ENCODE data around the gene ZNF214. TPM values are rescaled to one million over a fixed set of nuclear protein-coding genes. Genes with fewer than 3 reads are reported as not detected.

Gene ZNF214
- 17.9 TPM for total RNA-seq

GRCh38 chr11:7020183-7020917 is at the start of gene ZNF214, which contains the start of gene NLRP14:
Gene ZNF214 (minus strand): TSS chr11:7020346. CDS start chr11:7002835, 17,511 bp downstream.
Gene NLRP14 (plus strand): TSS chr11:7020479. CDS start chr11:7038587, 18,108 bp downstream.
- DNase-seq = peak; percentile 85

- DNase-seq = no peak
Measured at GRCh38 chr11:7062534-7062933, 42.4 kb upstream of the ZNF214 start.

DNA sequence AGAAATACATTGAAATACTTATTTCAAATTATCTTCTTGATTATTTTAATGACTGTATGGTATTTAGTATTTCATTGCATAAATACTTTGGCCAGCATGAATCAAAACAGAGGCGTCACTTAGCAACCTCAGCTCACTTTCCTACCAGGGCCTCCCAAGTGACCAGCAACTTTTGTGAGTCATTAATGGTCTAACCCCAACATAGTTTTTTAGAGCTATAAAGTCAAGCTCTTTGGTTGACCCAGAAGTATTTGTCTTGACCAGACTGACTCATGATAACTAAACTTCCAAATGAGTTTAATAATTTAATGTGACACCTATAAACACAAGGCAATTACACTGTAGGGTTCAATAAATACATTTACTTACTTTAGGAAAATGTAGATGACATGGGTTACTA is 40.7 kb upstream of the ZNF214 start:
- DNase-seq = no peak

GRCh38 chr11:7057641-7058040 is 37.5 kb upstream of the ZNF214 start:
- DNase-seq = no peak

GRCh38 chr11:7056828-7057513 is 36.8 kb upstream of the ZNF214 start:
- DNase-seq = no peak

GRCh38 chr11:7050191-7050590 is 30.0 kb upstream of the ZNF214 start:
- DNase-seq = no peak

- no peak for DNase-seq
Measured at GRCh38 chr11:7046474-7047175, 26.5 kb upstream of the ZNF214 start.

DNA sequence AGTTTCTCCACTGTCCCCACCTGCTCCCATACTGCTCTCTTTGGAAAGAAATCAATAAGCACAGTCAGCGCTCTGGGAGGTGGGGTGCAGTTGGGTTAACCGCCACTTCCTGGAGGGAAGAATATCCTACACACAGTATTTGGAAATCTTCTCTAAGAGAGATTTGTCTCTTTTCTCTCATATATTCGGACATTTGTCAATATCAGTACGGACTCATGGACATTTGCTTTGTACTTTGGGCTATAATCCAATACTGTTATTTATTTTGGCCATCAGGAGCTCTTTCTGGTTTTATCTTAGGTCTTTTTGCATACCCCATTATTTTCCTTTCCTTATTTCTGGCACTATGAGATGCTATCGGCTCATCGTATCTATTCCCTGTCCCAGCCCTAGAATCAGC is 13.9 kb upstream of the ZNF214 start:
- no peak for DNase-seq

- no peak for DNase-seq
Measured at GRCh38 chr11:7032692-7033091, 12.5 kb upstream of the ZNF214 start.

DNA sequence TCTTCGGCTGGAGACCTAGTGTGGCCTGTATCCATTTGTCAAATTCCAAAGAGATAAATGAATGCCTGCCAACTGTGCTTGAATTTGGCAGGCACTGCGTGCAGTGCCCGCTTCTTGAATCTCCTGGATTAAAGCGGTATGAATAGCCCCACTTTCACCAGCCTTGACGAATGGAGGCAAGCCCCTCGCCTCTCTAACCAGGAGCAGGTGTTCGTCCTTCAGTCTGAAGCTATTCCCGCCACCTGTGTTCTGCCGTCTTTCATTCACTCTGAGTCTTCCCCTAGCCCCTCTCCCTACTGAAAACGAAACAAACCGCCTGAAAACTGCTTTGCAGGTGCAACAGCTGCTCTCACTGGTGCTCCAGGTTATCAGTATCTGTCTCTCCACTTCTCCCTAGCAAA is 11.3 kb upstream of the ZNF214 start:
- no peak for DNase-seq

- DNase-seq = no peak
Measured at GRCh38 chr11:7030836-7031235, 10.7 kb upstream of the ZNF214 start.

DNA sequence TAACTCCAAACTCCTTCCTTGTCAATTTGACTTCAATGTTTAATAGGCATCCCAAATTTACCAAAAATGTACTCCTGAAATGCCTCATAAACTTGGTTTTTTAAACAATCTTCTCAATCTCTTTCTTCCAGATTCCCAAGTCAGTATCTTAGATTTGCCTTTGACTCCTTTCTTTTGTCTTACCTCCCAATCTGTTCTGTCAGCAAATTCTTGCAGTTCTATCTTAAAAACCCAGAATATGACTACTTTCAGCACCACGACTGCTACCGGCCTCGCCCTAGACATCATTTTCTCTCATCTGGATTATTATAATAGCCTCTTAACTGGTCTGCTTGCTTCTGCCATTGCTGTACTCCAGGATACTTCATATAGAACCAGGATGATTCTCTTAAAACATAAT is 8.0 kb upstream of the ZNF214 start:
- DNase-seq = no peak

DNA sequence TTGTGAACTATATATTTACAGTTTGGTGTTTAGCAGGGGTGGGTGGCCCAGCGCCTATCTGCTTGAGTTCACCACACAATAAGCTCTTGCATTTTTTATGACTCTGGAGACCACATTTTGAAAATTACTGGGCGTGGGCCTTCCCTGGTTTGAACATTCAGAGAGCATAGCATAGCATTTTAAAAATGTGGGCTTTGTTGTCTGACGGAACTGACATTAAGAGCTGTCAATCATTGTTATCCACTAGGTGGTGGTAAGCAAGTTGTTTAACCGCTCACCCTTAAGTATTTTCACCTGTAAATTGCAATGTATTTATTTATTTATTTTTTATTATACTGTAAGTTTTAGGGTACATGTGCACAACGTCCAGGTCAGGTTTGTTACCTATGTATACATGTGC is 1.2 kb upstream of the ZNF214 start:
- DNase-seq = no peak

DNA sequence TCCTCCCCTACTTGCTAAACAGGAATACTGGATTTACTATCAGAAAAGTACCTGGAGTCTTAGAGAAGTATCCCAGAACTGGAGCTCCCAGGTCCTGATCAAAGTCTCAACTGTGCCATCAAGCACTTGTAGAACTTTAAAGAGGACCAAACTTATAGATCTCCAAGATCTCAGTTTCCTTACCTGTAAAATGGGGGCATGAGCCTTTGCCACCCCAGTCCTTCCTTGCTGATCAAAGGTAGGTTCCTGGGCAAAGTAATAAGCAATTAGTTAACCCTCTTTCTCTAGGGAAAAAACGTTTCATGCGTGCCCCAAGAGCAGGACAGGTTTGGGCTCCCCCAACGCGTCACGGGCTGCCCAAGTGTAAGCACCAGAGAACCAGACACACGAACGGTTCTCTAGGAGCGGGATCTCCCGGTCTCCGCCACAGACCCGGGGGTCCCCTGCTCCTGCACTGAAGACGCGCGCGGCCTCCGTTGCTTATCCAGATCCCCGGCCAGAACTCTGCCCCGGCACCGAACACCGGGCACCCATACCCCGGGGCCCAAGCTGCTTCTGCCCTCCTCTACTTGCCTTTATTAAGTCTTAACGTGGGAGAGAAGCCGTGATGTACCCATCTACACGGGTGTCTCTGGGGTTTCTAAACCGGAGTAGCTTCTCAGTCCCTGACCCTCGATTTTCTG is 505 bp downstream of the ZNF214 start:
- DNase-seq = no peak

DNA sequence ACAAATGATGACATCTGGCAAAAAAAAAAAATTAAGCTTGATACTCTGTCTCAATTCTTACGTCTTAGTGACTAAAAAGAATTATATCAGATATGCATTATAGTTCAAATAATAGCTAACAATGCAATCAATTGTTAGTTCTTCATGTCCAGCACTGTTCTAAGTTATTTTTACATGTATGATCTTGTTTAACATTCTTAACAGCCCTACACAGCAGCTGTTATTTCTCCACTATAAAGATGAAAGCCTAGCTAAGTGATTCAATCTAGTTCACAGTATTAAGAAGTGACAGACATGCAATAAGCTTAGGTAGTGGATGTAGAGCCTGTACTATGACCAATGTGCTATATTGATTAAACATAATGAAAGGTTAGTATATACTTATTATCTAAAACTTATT is 4.1 kb downstream of the ZNF214 start:
- no peak for DNase-seq

DNA sequence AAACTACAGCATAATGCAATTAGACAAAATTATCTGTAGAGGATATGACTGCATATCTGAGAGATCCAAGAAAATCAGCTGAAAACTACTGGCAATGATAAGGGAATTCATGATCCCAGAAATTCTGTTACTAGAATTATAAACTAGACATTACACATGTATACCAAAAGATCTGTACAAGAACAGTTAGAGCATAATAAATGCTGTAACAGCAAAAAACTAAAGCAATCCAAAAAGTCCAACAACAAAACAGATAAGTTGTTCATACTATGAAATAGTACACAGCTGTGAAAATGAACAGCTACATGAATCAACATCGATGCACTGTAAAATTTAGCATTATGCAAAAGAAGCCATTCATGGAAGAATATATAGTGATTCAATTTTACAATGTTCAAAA is 6.0 kb downstream of the ZNF214 start:
- DNase-seq = no peak

GRCh38 chr11:7004482-7004881 is 15.7 kb downstream of the ZNF214 start:
- no peak for DNase-seq

DNA sequence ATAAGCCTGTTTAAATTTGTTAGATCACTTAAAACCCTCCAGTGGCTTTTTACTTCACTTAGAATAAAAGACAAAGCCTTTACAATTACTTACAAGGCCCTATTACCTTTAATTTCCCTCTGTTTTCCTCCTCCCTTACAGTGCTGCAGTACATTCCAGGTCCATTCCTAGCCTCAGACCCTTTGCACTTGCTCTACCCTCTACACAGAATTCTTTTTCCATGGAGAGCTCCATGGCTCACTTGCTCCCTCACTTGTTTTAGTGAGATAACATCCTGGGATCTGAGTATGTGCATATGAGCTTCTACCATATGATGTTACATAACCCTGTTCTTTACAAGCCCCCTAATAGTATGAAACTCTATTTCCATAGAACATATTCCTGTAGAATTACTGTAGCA is 24.4 kb downstream of the ZNF214 start:
- no peak for DNase-seq

GRCh38 chr11:6992457-6993417 is 27.4 kb downstream of the ZNF214 start:
- no peak for DNase-seq

DNA sequence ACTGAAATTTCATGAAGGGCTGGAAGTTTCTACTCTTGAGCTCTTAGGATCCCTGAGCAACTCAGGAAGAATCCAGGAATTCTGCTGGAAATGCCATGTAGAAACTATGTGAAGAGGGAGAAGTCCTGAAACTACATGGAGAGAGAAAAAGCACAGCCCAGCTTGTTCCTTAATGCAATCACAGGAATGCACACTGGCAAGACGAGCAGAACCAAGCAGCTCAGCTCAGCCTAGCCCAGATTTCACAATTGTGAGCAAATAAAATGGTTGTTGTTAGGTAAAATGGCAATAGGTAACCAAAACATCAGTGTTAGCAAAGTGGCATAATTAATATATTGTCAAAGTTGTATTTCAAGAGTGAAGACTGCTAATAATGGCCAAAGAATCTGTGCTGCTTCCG is 28.1 kb downstream of the ZNF214 start:
- DNase-seq = no peak

GRCh38 chr11:6991227-6991626 is 28.9 kb downstream of the ZNF214 start:
- DNase-seq = no peak

- DNase-seq = no peak
Measured at GRCh38 chr11:6988506-6988905, 31.6 kb downstream of the ZNF214 start.

Data from occipital lobe (tissue), 2 donors.